HG02678 (cell line): ENCODE results near the gene XPNPEP2.

Experiments used
- ATAC-seq: cut with Tn5 transposase; IDR thresholded peaks from one replicate; pipeline ENCODE4 v1.9.1; 2021; ENCODE audit warnings: mild to moderate bottlenecking, moderate library complexity; ENCODE audit not compliant: unreplicated experiment

The XPNPEP2 gene

GRCh38 chrX:129797251-129797906 is 58.6 kb downstream of the XPNPEP2 start:
- no peak for ATAC-seq

DNA sequence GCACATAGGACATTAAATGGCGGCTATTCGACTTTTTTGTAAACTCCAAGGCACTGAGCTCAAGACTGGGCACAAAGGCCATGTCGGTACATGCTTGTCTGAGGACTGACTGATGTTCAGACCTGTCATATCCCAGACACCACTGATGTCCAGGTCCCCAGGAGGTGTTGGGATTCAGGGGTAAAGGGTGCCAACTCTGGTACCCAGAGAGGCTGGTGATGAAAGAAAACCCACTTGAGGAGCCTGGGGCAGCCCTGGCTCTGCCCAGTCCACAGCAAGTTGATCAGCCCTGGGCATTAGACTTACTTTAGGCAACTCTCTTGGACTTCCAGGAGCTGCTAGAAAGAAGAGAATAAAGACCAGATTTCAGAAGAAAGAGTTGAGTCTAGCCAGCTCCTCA is 59.7 kb downstream of the XPNPEP2 start:
- no peak for ATAC-seq

DNA sequence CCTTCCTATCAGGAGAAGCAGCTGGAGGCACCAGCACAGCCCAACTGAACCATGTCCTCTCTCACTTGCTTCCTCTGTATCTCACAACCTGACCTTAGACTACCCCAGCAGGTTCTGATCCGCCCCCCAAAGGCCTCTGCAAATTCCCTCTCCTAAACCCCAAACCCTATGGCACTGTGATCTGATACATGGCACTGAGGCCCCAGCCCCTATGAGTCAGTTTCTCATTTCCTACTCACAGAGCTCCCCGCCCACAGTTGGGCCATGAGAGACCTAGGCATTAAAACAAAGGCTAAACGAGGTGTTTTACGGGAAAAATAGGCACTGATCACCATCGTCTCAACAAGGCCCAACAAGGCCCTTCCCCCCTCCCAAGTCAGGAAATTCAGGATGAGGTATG is 60.1 kb downstream of the XPNPEP2 start:
- no peak for ATAC-seq

DNA sequence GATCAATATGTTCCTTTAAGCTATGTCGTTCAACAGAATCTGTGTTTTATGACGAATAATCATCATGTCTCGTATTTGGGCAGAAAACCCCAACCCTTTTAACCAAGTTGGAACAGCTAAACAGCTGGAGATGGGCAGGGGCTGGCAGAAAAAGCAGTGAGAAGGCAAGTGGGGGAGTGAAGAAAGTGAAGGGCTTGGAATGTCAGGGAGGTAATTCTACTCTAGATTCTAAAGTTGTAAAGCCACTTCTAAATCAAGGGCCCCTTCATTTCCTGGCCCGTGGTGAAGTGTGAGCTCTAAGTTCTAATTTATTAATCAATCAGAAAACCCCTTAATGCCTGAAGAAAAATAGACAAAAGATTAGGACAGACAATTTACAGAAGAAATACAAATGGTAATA is 61.4 kb downstream of the XPNPEP2 start:
- ATAC-seq, result no peak

DNA sequence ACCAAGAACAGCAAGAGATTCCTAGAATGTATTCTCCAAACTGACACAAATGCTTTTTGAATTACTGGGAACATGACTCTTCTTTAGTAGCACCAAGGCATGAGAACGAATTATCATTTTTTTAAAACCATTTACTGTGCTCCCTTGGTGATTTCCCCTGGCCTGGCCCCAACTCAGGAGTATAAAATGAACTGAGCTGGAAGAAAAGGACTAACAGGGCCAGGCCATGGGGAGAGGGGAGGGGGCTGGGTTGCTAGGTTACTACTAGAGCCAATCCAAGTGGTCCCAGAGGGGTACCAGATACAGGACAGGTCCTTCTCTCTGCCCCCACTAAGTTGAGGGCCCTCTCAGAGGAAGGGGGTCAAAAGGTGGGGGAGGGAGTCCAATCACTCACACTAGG is 64.1 kb downstream of the XPNPEP2 start:
- ATAC-seq, result no peak

DNA sequence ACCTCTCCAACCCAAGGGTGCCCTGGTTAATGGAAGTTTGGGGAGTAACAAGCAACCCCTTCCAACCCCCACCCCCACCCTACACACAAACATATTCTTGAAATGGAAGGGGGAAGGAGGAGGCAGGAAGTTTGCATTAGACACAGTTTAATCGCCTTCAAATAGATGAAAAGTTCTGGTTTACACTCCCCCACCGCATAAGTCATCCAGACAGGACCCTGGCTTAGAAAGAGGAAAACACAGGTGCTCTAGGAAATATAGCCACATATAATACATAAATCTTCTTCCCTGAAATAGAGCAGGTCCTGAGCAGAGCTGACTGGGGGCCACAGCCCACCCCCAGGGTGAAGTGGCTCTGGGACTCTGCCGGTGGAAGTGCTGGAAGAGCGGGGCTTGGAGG is 66.0 kb downstream of the XPNPEP2 start:
- ATAC-seq, result no peak

DNA sequence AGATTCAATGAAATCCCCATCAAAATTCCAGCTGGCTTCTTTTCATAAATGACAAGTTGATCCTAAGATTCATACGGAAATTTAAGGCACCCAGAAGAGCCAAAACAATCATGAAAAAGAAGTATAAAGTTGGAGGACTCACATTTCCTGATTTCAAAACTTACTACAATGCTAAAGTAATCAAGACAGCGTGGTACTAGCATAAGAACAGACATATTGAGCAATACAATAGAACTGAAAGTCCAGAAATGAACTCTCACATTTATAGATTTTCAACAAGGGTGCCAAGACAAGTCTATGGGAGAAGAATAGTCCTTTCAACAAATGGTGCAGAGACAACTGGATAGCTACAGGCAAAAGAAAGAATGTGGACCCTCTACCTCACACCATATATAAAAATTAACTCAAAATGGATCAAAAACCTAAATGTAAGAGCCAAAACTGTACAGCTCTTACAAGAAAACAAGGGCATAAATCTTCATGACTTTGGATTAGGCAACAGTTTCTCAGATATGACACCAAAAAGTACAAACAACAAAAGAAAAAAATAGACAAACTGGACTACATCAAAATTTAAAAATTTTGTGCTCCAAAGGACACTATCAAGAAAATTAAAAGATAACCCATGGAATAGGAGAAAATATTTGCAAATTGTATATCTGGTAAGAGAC is 69.5 kb downstream of the XPNPEP2 start:
- ATAC-seq, result no peak

- ATAC-seq, result no peak
Observed at GRCh38 chrX:129808829-129809796, 70.3 kb downstream of the XPNPEP2 start.

DNA sequence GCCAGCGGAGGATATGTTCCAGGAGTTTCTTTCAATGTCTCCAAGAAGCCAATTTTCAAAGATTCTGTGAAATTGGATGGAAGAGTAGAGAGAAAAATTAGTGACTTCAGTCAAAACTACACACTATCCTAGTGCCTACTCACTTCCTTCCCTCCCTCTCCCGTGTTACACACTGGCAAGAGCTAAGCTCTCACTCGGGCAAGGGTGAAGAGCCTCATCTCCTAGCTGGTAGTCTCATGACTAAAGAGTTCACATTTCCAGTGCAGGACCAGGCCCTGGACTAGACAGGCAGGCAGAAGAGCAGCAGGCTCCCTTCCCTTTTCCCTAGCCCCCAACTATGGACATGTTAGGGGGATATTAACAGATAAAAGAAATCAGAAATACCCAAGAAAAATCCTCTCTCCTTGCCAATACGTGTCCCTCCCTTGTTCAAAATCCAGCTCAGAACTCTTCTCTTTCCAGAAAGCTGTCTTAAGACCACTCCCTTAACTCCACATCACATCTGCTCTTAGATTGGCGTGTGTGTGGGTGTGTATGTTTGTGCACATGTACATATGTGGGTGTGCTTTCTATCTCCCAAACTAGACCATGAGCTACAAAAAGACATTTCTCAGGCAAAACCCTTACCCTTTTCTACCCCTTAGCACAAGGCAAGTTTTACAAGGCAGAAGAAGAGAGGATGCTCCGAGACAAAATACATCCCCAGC is 75.0 kb downstream of the XPNPEP2 start:
- ATAC-seq, result no peak

- no peak for ATAC-seq
Observed at GRCh38 chrX:129818123-129818522, 79.3 kb downstream of the XPNPEP2 start.
